Activated CD8-positive, alpha-beta T cell treated with anti-CD3 and anti-CD28 coated beads for 36 hours (primary cell): Measurements from ENCODE around the gene CIDEC. TPM values are rescaled to one million over a fixed set of nuclear protein-coding genes. Genes with fewer than 3 reads are reported as not detected.

Experiments
- ATAC-seq: fragments of 200-7000 bp; cut with Tn5 transposase; one replicate; pipeline ENCODE4 v1.10.0; 2021; ENCODE audit warnings: mild to moderate bottlenecking, moderate library complexity
- CTCF ChIA-PET: fragments of 350-600 bp; sonication (Branson Sonifier 250); formaldehyde crosslinking; loops from one replicate; lab custom pipeline; 2021; ENCODE audit warnings: antibody characterized with exemption; lab: Charles Lee
- POLR2A ChIA-PET: fragments of 350-600 bp; sonication (Branson Sonifier 250); formaldehyde crosslinking; loops from one replicate; lab custom pipeline; 2021; ENCODE audit warnings: antibody characterized with exemption; lab: Charles Lee
- DNase-seq: peaks from one replicate; pipeline ENCODE4 v3.0.0-alpha.2; 2020
- H3K27ac Mint-ChIP-seq: one replicate; pipeline ENCODE4 v1.8.0; 2021; ENCODE audit warnings: mild to moderate bottlenecking, mixed read lengths
- H3K27me3 Mint-ChIP-seq: one replicate; pipeline ENCODE4 v1.8.0; 2021; ENCODE audit warnings: mixed read lengths
- H3K36me3 Mint-ChIP-seq: one replicate; pipeline ENCODE4 v1.8.0; 2021; ENCODE audit warnings: low read depth, mixed read lengths
- H3K4me1 Mint-ChIP-seq: one replicate; pipeline ENCODE4 v1.8.0; 2021; ENCODE audit warnings: low read depth, mixed read lengths
- H3K4me3 Mint-ChIP-seq: one replicate; pipeline ENCODE4 v1.8.0; 2021; ENCODE audit warnings: mild to moderate bottlenecking, moderate library complexity, mixed read lengths
- H3K9me3 Mint-ChIP-seq: one replicate; pipeline ENCODE4 v1.8.0; 2021; ENCODE audit warnings: mixed read lengths
- intact Hi-C: fragments of 100-400 bp; cut with micrococcal nuclease; formaldehyde crosslinking; loops from one replicate; pipeline ENCODE4 v1.10.0; 2022
- total RNA-seq, 2 experiments: library from RNA; stranded (reverse); gene quantifications; one replicate each; pipeline ENCODE4 v1.2.3, GENCODE V29; 2021
- TF ChIP-seq, protein P1 (sequence below): fragments of 200-600 bp; IDR thresholded peaks from one replicate; pipeline ENCODE4 v1.8.0; 2022; ENCODE audit warnings: antibody characterized with exemption, mild to moderate bottlenecking

CIDEC gene
- total RNA-seq, 2 experiments from 2014 or later, result not detected

DNA sequence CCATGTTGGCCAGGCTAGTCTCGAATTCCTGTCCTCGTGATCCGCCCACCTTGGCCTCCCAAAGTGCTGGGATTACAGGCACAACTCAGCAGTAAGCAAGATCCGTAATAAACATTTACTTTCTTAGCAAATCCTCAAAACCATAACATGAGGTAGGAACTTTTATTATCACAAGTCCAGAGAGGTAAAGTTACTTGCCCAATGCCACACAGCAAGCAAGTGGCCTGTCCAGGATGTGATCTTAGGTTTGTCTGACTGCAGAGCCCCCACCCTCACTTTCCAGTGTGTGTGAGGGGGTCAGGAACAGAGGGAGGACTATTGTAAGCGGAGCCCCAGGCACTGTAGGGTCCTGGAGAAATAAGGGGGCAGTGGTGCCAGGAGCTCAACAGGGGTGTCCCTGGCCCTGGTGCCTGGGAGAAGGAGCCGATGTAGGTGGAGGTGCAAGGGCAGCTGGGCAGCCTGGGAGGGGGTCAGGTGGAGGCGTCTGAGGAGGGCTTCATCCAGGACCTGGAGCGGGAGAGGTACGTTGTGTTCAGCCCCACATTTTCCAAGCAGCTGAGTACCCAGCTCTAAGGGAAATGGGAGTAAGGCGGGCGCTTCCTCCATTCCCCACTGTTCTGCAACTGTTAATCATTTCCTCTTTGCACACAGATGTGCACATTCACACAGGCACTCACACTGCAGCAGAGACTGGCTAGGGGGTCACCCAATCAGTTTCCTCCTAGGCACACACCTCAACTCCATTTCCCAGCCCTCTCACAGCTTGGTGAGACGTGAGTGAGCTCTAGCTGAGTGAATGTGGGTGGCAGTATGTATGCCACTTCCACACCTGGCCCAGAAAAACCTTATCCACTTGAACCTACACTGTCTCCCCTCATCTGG is 42.1 kb downstream of the CIDEC start:
- TF ChIP-seq, protein P1, sequence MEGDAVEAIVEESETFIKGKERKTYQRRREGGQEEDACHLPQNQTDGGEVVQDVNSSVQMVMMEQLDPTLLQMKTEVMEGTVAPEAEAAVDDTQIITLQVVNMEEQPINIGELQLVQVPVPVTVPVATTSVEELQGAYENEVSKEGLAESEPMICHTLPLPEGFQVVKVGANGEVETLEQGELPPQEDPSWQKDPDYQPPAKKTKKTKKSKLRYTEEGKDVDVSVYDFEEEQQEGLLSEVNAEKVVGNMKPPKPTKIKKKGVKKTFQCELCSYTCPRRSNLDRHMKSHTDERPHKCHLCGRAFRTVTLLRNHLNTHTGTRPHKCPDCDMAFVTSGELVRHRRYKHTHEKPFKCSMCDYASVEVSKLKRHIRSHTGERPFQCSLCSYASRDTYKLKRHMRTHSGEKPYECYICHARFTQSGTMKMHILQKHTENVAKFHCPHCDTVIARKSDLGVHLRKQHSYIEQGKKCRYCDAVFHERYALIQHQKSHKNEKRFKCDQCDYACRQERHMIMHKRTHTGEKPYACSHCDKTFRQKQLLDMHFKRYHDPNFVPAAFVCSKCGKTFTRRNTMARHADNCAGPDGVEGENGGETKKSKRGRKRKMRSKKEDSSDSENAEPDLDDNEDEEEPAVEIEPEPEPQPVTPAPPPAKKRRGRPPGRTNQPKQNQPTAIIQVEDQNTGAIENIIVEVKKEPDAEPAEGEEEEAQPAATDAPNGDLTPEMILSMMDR, result no peak
- intact Hi-C loops, result no loop called here
- POLR2A ChIA-PET, result interaction anchor here (1.1 to 1.5 kb wide), 3 partner anchors 53 to 210 kb away, joined by 4 to 5 read pairs (median 4); no protein-coding TSS in a partner anchor
- H3K36me3 Mint-ChIP-seq, result peaks cover 44% of the 10 kb centered on the region
- H3K4me3 Mint-ChIP-seq, result no peak overlapping the region
- H3K9me3 Mint-ChIP-seq, result no peaks in the 10 kb centered on the region
- H3K4me1 Mint-ChIP-seq, result peaks cover 13% of the 10 kb centered on the region
- H3K27me3 Mint-ChIP-seq, result no peaks in the 10 kb centered on the region
- CTCF ChIA-PET, result no interaction called here
- no peak for ATAC-seq
- no peak overlapping the region for H3K27ac Mint-ChIP-seq
- no peak for DNase-seq

DNA sequence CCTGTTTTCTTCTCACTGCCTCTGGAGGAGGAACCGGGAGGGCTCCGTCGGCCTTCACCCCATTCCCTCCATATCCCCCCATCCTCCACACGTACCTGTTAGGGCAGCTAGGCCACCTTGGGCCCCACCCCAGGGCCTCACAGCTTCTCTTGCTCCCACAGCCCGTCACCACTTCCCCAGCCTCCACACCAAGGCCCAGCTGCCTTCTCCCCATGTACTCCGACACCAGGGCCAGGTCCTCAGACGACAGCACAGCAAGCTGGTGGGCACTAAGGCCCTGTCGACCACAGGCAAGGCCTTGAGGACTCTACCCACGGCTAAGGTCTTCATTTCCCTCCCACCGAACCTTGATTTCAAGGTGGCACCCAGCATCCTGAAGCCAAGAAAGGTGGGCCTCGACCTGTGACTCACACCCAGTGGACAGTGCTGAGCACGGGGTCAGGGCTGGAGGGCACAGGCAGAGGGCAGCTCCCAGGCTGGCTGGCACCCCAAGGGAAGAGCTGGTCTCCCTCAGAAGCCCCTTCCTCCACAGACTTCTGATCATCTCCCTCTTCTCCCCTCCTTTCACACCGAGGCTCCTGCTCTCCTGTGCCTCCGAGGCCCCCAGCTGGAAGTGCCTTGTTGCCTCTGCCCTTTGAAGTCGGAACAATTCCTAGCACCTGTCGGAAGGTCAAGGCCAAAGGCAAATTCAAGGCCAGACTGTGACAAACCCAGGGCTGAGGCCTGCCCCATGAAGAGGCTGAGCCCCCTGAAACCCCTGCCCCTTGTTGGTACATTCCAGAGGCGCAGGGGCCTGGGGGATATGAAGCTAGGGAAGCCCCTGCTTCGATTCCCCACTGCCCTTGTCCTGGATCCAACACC is 45.3 kb downstream of the CIDEC start:
- peaks cover 7% of the 10 kb centered on the region for H3K4me1 Mint-ChIP-seq
- TF ChIP-seq, protein P1, result no peak
- intact Hi-C loops, result no loop called here
- H3K9me3 Mint-ChIP-seq, result no peaks in the 10 kb centered on the region
- CTCF ChIA-PET, result no interaction called here
- H3K36me3 Mint-ChIP-seq, result peaks cover 30% of the 10 kb centered on the region
- H3K27me3 Mint-ChIP-seq, result no peaks in the 10 kb centered on the region
- no peak overlapping the region for H3K4me3 Mint-ChIP-seq
- POLR2A ChIA-PET, result interaction anchor here (1.0 kb wide), 1 partner anchor 21 kb away, joined by 4 read pairs; no protein-coding TSS in a partner anchor
- ATAC-seq (no peak), DNase-seq (no peak)
- H3K27ac Mint-ChIP-seq, result no peak overlapping the region

DNA sequence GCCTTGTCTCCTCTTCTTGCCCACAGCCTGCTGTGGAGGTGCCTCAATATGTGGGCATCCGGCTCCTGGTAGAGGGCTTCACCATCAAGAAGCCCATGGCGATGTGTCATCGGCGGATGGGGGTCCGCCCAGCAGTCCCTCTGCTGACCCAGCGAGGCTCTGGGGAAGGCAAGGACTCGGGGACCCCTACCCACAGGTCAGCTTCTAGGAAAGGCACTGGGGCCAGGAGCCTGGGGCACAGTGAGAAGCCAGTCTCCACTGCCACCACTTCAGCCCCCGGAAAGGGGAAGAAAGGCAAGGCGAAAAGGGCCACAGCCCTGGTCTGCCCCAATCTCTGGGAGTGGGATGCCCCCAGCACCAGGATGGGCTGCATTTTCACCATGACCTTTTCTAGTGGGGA is 47.0 kb downstream of the CIDEC start:
- Mint-ChIP-seq H3K27me3 (no peaks in the 10 kb centered on the region), H3K4me3 (no peak overlapping the region), H3K27ac (no peak overlapping the region), H3K36me3 (peaks cover 31% of the 10 kb centered on the region), H3K4me1 (peaks cover 7% of the 10 kb centered on the region), H3K9me3 (no peaks in the 10 kb centered on the region)
- ChIA-PET CTCF (interaction anchor here (1.3 kb wide), 2 partner anchors 11 to 100 kb away, joined by 3 to 4 read pairs; no protein-coding TSS in a partner anchor), POLR2A (no interaction called here)
- TF ChIP-seq, protein P1, result no peak
- intact Hi-C loops, result no loop called here
- no peak for DNase-seq
- ATAC-seq, result no peak

DNA sequence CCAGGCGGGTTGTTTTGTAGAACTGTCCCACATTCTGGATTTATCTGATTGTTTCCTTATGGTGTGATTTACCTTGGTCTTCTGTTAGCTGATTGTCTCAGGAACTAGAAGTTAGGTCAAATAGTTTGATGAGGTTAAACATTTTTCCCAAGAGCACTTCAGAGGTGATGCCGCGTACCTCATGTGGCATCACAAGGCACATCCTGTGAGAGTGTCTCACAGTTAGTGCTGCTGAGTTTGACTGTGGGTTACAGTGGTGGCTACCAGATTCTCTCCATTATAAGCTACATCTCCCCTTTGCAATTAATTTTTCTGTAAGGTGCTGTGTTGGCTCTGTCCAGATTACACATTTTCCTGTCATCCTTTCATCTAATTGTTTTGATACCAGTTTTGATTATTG is 48.8 kb downstream of the CIDEC start:
- no peak for DNase-seq
- peak overlapping the region; percentile 46 for H3K27ac Mint-ChIP-seq
- intact Hi-C loops, result no loop called here
- peaks cover 7% of the 10 kb centered on the region for H3K4me1 Mint-ChIP-seq
- H3K4me3 Mint-ChIP-seq, result no peak overlapping the region
- no peaks in the 10 kb centered on the region for H3K9me3 Mint-ChIP-seq
- POLR2A ChIA-PET, result interaction anchor here (2.9 kb wide), 1 partner anchor 12 kb away, joined by 9 read pairs; no protein-coding TSS in a partner anchor
- peaks cover 35% of the 10 kb centered on the region for H3K36me3 Mint-ChIP-seq
- TF ChIP-seq, protein P1, result no peak
- no peaks in the 10 kb centered on the region for H3K27me3 Mint-ChIP-seq
- ATAC-seq, result no peak
- CTCF ChIA-PET, result interaction anchor here (0.6 to 1.5 kb wide), 5 partner anchors 11 to 152 kb away, joined by 3 to 4 read pairs (median 3); no protein-coding TSS in a partner anchor
